Fibroblast of villous mesenchyme (primary cell): ENCODE measurements around the gene TTPAL. TPM values are rescaled to one million over a fixed set of nuclear protein-coding genes. Genes with fewer than 3 reads are reported as not detected.
"Not testable (repeated sequence)": the region's sequence is repeated elsewhere in the genome, so short reads cannot be mapped to it uniquely, and the experiment has no call there.

ENCODE experiments used
- DNase-seq: peaks from one replicate; pipeline ENCODE4 v3.0.0-alpha.2; 2010; ENCODE audit warnings: low read depth
- H3K4me3 ChIP-seq: 2 replicates; pipeline ENCODE4 v1.5.1; 2011; ENCODE audit warnings: low read depth, mild to moderate bottlenecking, low read length
- total RNA-seq: library from RNA; depleted of rRNA; stranded (reverse); fragments of >200 nt; gene quantifications from 2 replicates; pipeline ENCODE4 v1.2.3, GENCODE V29; 2012
- TF ChIP-seq, protein P1 (sequence below): IDR thresholded peaks from 2 replicates; pipeline ENCODE4 v1.5.1; 2012; ENCODE audit warnings: low read depth, mild to moderate bottlenecking, low read length; ENCODE audit not compliant: insufficient read depth

TTPAL gene
- total RNA-seq, 1 donor: 22.9 TPM

DNA sequence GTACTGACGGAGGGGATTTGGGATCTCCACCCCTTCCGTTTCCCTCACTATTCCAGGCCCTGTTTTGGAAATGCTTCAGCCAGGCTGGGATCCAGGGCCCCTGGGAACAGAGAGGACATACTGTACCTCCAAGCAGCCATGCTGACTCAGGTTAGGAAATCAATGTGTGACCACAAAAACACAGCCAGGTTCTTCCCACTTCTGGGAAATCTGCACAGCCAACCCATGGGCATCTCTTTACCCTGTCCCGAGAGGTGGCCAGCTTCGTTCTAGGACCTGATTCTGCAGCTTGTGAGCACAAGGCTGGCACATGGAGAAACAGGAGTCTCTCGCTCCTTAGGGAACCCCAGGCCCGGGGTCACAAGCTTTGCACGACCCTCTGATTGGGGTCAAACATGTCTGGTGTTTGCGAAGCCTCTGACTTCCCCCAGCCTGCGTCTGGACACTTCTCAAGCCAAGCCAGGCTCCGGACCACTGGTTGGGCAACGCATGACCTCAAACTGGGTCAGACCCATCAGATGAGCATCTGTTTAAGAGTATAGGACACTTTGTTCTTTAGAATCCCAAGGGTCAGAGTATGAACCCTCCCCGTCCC is 8.3 kb upstream of the TTPAL start:
- peak; percentile 74 for DNase-seq
- H3K4me3 ChIP-seq: no peak overlapping the region
- TF ChIP-seq, protein P1, sequence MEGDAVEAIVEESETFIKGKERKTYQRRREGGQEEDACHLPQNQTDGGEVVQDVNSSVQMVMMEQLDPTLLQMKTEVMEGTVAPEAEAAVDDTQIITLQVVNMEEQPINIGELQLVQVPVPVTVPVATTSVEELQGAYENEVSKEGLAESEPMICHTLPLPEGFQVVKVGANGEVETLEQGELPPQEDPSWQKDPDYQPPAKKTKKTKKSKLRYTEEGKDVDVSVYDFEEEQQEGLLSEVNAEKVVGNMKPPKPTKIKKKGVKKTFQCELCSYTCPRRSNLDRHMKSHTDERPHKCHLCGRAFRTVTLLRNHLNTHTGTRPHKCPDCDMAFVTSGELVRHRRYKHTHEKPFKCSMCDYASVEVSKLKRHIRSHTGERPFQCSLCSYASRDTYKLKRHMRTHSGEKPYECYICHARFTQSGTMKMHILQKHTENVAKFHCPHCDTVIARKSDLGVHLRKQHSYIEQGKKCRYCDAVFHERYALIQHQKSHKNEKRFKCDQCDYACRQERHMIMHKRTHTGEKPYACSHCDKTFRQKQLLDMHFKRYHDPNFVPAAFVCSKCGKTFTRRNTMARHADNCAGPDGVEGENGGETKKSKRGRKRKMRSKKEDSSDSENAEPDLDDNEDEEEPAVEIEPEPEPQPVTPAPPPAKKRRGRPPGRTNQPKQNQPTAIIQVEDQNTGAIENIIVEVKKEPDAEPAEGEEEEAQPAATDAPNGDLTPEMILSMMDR: no peak

DNA sequence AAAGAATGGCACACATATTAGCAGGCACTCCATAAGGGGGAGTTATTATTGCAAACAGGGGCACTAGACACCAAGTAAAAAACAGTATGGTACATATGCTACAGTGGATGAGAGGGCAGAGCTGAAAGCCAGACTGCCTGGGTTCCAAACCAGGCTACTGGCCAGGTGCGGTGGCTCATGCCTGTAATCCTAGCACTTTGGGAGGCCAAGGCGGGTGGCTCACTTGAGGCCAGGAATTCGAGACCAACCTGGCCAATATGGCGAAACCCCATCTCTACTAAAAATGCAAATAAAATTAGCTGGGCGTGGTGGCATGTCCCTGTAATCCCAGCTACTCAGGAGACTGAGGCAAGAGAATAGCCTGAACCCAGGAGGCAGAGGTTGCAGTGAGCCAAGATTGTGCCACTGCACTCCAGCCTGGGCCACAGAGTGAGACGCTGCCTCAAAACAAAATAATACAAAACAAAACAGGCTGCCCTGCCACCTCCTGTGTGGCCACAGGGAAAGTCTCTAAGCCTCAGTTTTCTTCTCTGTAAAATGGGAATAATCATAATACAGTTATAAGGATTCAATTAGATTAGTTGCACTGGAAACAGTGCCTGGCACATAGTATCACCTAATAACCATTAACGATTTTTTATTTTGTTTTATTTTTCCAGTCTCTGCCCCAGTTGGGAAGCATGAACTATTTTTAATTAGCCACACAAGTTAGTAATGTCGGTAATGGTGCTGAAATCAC is 7.5 kb upstream of the TTPAL start:
- no peak for DNase-seq
- H3K4me3 ChIP-seq: no peak overlapping the region
- TF ChIP-seq, protein P1: no peak

DNA sequence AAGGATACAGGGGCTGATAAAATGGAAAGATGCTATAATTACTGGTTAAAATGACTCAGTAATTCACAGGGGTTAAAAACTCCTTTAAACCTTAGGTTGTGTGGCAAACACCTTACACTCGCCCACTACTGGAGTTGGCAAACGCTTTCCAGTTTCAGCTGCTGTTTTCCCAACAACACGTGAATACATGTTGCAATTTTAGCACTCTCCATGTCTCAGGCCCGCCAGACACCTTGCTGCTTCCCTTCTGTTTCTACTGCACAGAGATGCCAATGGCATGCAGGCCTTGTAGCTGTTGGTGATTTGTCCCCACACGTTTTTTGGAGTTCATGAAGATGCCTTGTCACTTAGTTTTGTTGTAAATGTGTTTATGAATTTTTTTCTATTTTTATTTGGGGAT is 5.3 kb upstream of the TTPAL start:
- TF ChIP-seq, protein P1: no peak
- H3K4me3 ChIP-seq: no peak overlapping the region
- no peak for DNase-seq

DNA sequence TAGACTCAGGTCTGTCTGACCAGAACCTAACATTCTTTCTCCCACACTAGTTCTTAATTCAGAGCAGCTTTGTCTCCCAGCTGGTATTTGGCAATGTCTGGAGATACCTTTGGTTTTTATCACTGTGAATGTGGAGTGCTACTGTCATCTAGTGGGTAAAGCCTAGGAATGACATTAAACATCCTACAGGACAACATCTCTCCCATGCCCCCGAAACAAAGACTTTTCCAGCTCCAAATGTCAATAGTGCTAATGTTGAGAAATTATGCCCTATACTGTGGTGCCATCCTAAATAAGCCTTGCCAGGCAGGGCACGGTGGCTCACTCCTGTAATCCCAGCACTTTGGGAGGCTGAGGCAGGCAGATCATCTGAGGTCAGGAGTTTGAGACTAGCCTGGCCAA is 4.2 kb upstream of the TTPAL start:
- no peak overlapping the region for H3K4me3 ChIP-seq
- DNase-seq: peak; percentile 62
- TF ChIP-seq, protein P1: peak; percentile 47

DNA sequence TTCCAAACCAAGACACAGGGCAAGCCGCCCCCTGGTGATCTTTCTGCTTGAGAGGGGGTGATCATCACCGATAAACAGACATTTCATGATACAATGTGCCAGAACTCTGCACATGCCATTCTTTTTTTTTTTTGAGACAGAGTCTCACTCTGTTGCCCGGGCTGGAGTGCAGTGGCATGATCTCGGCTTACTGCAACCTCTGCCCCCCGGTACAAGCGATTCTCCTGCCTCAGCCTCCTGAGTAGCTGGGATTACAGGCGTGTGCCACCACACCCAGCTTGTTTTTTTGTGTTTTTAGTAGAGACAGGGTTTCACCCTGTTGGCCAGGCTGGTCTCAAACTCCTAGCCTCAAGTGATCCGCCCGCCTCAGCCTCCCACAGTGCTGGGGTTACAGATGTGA is 3.4 kb upstream of the TTPAL start:
- DNase-seq, H3K4me3 ChIP-seq: not testable (repeated sequence)

DNA sequence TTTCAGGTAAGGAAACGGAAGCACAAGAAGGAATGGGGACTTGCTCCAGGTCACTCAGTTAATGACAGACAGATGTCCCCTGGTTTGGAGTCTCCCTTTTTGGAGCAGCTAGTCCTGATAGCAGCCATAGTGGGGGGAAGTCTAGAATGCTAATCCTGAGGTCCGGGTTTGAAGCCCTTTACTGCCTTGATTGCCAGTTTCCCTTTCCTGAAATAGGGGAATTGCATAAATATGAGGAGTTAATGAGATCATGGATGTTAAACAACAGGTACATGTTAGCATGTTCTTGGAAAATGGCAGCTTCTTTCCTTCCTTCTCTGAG is 341 bp upstream of the TTPAL start:
- DNase-seq: no peak
- H3K4me3 ChIP-seq: peak overlapping the region; percentile 84
- TF ChIP-seq, protein P1: no peak

DNA sequence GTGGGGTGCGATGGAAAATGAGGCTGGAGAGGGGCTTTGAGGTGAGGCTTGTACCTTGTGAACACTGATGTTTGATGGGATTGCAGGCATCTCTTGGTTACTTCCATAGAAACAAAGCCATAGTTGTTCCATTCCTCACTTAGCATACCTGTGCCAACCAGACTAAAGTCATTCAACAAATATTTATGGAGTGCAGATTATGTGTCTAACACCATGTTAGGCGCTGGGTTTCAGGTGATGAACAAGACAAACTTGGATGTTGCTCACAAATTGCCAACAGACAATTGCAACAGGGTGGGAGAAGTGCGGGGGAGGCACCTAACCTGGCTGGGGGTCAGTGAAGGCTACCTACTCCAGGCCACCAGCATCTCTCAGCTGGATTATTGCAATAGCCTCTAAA is 1.5 kb downstream of the TTPAL start:
- no peak overlapping the region for H3K4me3 ChIP-seq
- TF ChIP-seq, protein P1: no peak
- no peak for DNase-seq
